HG02763 (cell line): ENCODE data around the gene TNNI3K.

Source experiments
- ATAC-seq: cut with Tn5 transposase; IDR thresholded peaks from one replicate; pipeline ENCODE4 v1.9.1; 2021; ENCODE audit warnings: mild to moderate bottlenecking, moderate library complexity; ENCODE audit not compliant: unreplicated experiment

The TNNI3K gene

DNA sequence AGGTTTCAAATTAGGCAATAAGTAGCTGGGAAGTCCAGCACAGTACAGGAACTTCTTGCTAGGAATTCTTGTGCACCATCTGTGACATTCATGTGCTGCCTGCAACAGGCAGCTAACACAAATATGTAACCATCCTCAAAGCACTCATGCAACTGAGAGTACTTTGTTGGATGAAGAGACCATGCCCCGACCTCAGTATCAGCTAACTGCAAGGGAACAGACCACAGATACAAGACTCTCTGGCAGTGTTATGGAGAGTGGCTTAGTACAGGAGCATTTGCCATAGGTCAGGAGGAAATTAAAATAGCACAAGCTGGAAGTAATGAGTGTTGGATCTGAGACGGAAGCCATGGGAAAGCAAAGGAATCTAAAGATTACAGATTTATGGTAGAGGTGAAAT, 153.7 kb downstream of the TNNI3K start:
- no peak for ATAC-seq

DNA sequence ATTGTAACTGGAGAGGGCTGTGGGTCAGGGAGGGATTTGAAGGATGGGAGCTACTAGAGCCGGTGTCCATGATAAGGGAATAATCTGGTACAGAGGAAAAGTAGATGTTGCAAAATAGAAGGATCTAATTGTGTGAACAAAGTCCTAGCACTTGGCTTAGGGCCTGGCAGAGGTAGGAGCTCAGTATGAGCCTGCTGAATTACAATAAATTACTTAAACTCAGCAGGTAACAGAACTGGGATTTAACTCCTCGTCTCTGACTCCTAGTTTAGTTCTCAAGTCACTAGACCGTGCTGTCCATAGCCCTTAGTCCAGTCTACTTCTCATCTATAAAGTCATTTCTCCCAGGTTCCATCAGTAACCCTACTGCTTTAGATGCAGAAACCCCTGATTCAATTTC, 157.0 kb downstream of the TNNI3K start:
- no peak for ATAC-seq

DNA sequence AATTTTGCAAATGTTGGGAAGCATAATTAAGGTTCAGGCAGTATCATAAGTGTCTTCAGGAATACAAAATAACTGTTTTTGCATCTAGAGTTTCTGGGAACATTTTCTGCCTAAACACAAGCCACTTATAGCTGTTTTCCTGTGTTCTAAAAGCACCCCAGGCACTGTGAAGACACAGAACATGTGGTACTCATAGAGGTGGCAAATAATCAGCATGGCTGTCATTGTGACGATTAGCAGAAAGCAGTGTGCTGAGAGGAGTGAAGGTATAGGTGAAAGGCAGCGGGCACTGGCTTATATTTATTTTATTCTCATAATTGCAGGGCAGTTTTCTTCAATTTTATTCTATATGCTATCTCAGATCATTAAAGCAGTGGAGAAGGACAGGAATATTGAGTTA, 157.7 kb downstream of the TNNI3K start:
- no peak for ATAC-seq

DNA sequence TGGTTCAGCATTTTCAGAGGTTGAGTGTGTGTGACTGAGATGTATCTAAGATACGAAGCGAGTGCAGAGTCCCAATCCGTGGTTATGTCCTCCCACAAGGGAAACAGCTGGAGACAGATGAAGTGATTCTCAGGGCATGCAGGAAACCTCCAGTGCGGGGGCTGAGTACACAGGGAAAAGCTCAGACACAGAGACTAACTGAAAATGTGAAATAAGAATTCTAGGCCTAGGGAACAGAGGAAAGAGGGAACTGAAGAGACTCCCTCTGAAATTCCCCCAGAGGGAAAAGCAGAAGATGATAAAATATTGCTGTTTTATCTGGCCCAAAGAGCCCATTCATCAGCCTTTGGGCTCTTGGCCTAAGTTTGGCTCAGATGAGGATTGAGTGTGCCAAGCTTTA, 160.4 kb downstream of the TNNI3K start:
- ATAC-seq: no peak

DNA sequence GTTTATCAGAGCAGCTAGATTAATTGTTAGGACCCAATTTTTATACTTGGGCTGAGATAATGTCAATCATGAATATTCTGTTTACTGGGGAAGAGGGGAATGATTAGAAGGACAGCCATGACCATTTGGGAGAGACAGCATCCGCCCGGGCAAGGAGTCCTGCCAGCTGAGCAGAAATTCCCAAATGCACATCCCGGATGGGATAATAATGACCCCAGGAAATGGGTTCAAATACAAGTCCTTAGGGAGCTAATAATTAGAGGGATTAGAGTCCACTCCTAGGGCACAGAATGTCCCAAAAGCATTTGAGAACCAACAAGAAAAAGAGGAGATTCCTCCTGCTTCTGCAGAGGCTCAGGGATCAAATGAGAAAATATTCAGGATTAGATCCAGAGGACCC, 161.3 kb downstream of the TNNI3K start:
- no peak for ATAC-seq

DNA sequence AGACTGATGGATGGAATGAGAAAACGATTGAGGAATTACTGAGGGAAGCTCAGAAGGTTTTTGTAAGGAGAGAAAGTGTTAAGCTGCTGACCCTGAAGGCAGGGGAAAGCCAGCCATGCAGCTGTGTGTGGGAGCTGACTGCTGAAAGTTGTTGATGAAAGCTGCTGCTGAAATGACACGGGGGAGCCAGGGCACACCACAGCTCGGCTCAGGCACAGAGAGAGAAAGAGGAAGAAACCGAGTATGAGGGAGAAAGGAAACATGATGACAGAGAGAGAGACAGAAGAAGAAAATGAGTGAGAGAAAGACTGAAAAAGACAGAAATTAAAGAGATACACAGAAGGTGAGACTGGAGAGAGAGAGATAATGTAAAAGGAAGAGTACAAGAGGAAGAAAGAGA, 161.7 kb downstream of the TNNI3K start:
- no peak for ATAC-seq

DNA sequence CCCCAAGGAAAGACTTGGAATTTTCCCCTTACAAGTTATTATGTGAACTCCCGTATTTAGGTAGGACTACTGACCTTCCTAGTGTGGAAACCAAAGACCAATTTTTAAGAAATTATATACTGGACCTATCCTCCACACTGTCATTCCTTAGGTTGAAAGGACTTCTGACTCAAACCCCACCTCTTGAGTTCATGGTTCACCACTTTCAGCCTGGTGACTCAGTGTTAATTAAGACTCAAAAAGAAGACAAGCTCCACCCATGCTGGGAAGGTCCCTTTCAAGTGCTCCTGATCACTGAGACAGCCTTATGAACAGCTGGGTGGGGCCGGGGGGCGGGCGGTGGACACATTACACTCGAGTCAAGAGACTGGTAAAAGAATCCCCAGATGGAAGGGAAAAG, 164.1 kb downstream of the TNNI3K start:
- no peak for ATAC-seq

DNA sequence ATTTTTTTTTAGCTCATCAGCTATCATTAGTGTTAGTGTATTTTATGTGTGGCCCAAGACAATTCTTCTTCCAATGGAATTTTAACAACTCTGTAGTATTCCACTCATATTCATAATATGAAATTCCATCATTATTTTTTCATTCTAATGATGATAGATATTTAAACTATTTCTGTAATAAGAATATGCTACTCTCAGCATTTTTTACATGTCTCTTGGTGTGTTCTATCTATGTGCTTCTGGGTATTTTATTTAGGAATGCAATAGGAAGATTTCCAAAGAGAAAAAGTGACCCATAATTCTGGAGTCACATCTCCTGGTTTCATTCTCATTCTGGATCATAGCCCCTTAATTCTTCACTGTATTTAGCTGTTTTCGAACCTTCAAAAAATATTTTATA, 167.7 kb downstream of the TNNI3K start:
- no peak for ATAC-seq

DNA sequence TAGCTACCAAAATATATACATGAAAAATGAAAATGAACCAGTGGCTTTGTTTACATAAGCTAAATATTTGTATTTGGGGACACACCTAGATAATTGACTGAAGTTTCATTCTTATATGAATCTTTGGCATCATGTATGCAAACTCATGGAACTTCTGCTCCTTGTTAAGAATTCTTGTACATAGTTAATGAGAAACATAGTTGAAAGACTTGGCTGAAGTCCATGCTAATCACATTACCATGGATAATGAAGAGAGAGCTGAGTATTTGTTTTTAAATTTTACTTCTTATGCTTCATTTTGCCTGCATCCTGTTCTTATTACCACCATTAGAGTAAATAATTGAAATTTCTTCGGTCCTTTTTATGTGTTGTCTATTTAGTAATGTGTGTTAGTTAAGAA, 168.4 kb downstream of the TNNI3K start:
- ATAC-seq: no peak

DNA sequence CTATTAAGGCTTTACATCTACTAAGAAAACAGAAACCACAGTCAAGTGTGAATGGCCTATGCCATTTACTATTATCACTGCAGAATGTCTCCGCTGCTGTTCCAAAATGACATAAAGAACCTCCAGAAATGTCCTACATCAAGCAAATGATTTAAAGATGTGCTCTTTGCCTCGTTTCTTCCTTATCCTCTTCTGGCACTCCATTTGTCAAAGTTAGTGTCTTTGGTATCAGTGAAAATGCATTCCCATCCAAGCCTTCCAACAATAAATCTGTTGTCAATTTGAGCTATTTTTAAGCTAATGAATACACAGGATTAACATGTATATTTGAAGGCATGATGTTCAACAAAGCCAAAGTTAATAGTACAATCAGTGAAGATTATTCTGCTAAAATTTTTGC, 171.6 kb downstream of the TNNI3K start:
- no peak for ATAC-seq

DNA sequence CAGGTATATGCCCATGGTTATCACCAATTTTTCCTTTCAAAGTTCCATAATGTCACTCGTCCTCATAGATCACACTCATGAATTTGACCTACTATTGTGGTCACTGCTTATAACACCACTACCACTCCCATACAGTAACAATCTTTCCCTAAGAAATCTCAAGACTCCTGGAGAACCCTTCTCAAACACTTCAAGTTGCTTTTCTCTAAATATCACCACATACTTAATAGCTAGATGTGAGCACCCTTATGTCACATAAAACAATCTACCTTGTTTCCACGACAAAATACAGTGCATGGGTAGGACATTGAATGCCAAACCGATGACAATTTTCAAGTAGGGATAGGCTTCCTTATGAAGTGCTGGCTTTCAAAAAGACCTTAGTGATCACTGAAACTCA, 172.7 kb downstream of the TNNI3K start:
- no peak for ATAC-seq

DNA sequence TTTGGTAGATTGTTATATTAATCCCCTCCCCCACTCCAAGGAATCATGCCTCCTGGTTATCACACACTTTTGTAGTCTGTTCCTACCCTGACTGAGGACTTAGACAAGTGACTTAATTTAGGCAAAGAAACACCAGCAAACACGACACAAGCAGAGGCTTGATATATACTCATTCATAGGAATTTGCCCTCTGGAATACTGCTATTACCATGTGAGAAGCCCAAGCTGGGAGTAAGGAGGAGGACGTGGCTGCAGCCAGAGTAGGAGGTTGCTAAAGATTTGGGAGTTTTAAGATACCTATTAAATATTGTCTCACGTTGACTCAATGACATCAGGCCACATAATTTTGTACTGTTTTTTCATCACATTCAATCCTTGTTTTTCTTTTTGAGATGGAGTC, 177.1 kb downstream of the TNNI3K start:
- no peak for ATAC-seq

DNA sequence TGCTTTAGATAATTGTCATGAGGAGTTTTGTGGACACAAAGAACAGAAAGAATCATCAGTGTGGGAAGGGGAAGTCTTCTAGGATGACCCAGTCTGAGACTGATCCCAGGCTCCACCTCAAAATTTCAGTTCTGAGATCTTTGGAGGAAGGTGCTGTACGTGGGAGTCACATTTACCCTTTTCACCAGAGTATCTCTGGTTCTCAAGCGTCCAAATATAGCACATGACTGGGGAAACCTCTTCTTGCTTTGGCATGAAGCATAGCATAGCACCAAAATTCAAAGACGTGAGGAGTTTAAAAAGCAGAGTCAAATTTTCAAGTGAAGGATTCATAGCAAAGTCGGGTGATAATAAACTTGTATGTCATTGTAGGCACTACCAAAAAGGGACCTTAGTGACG, 180.7 kb downstream of the TNNI3K start:
- ATAC-seq: no peak

DNA sequence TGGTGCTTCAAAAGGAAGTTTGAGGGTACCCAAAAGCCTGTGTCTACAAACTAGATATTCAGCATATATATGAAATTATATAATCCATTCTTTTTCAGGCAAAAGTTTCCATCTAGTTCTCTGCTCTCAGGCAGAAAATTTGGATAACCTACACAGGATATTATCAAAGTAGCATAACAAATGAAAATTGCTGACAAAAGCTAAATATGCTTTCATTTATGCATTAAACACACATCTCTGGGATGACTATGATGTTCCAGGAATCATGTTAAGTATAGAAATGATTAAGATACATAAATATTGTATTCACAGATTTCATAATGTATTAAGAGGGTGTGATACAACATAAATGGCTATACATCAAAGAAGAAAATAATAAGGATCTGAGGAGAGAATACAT, 184.4 kb downstream of the TNNI3K start:
- no peak for ATAC-seq

DNA sequence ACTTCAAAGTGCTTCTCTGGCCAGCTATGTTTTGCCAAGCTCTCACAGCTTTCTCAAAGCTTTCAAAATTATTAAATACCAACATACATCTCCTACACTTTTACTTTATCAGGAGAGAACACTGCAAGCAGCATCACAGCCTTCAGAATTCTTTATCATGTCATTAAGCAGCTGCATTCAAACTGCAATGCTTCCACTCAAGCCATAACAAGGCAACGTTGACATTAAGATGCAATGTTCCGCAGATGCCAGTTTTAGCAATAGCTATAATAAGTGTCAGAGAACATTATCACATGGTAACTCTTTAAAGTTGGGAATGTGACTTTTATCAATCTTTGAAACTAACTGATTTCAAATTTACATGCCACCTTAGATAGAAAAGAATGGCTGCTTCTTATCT, 185.3 kb downstream of the TNNI3K start:
- ATAC-seq: no peak

DNA sequence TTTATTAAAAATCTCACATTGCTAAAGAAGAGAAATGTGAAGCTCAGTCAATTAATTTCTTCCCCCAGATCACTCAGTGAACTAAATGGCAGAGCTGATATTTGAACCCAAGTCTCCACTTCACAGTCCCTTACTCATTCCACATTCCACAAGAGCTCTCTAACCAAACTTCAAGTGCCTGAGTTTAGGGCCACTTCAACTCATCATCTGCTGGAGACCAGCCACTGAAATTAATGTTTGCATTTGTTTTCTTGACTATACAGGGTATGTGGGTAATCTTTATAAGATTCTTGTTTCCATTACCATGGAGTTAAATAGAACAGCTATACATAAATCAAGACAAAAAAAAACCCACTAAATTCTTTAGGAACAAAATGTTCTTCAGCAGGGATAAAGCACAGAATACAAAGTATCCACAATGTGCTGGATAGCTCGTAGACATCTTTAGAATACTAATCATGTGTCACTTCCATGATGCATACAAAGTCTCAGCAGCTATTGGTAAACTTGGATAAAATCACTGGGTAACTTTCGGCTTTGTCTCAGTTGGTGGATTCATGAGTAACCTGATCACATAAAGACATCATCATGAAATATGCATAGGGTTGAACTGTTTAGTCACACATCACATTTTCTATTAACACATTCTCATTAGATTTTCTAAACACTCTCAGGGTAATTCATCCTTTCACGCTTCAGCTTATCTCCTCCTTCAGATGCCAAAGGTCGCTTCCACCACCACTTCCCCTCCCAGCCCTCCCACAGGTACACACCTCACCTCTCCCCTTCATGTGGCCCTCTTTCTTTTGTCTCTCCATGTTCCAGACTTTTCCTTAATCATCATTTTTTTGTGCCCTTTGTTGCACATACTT, 187.5 kb downstream of the TNNI3K start:
- no peak for ATAC-seq

DNA sequence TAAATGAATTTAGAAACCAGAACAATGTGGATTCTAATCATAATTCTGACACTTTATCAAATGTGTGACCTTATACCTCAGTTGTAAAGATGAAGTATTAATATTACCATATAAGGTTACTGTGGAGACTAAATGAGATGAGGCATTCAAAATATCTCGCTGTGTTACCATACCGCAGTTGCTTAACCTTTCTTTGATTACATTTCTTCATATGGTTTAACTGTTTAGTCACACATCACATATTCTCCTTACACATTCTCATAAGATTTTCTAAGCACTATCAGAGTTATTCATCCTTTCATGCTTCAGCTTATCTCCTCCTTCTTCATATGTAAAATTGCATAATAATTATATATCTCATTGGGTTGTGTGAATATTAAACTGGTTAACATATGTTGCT, 188.3 kb downstream of the TNNI3K start:
- ATAC-seq: no peak

DNA sequence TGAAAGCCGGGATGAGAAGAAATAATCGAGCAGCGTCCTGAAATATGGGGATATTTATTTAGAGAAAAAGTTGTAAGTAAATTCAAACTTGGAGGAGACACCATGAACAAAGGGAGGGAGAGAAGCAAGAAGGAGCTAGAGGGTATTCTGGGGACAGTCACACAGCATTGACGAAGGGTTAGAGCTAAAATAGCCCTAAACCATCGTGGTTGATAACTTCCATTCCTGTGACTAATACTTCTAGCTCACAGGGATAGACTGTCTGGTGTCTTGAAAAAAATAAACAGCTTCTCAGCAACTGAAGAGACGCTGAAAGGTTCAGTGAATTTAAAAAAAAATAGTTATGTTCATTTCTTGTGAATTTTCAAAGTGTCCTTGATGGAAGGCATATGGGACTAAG, 190.5 kb downstream of the TNNI3K start:
- no peak for ATAC-seq

DNA sequence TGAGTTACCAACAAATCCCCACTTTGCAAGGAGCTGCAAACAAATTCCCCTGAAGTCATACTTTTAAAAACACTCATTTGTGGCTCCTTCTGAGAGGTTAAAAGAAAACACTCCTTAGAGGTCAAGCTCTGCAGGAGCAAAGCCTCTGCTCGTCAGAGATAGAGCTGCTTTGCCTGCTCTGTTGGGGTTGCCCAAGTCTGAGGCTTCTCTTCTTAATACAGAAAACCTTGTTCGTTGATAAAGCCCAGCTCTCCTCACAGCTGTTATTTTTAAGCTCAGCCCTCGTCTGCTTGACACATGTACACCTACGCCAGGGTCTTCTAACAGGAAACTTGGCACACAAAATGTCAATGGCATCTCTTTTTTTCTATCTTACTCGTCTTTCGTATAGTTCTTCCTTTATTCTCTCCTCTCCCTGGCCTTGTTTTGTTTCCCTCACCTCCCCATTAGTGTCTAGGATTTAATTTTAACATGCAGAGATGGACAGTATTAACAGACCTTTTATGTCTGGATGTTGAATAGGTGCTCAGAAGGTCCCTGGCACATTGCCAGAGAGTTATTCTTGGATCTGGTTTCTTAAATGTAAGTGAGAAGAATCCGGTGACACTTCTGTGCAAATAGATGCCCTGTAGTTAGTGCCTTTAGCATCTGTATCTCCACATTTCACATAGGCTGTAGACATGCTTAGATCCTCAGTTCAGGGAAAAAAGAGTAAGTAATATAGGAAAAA, 191.2 kb downstream of the TNNI3K start:
- no peak for ATAC-seq

DNA sequence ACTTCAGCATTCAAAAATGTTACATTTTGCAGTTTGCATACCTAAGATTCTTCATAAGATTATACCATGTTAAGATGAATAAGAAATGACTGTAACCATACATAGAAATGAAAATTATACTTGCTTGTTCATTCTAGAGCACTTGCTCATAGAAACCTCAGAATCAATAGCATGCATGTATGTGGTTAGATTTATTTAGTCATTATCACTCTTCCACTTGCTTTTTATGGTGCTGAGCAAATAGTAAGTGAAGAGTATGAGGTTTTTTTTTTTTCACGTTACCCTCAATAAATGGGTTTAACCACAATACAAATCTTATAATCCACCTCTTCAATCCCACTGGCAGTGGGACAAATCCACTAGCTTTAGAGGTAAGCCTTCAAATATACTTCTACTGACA, 192.5 kb downstream of the TNNI3K start:
- ATAC-seq: no peak

DNA sequence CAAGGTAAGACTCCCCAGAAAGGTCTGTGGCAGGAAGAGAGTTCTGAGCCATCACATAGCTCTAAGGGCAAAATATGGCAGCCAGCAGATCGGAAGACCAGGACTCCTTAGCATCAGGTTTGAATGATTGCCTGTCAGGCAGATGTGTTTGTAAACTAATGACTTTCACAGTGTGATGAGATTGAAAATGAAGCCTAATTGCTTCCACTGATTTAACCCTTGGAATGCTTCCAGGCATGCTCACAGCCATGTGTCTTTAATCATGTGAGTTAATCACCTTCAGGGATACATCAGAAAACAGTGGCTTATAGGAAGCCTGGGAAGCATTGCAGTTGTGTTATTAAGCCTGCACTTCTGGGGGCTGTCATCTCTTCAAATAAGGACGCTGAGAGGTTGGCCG, 194.4 kb downstream of the TNNI3K start:
- no peak for ATAC-seq

DNA sequence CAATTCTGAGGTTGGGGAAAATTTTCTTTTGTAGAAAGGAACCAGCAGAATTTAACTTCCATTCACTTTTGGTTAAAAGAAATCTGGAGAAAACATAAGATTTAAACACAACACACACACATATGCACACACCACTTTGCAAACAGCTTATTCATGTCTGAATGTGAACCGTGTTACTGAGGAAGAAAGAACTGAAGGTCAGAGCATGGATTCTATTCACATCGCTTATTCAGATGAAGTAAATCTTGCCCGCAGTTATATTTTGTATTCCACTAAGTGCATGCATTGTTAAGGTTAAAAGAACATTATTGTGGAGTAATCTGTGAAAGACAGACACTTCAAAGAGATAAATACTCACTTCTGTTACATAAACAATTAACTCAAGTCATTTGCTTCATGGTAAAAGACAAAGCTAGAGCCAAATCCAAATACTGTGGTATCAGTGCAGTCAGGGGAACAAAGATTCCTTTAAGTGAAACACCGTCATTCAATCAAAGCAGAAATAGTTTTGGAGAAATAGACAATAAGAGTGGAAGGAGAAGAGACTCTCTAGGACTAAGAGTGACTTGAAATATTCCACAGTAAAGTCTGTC, 195.3 kb downstream of the TNNI3K start:
- no peak for ATAC-seq
